DOHH2 (cell line): ENCODE results near the gene GMPR2.

ENCODE experiments used
- H3F3A ChIP-seq: fragments of 200-600 bp; sonication (generic), shearing (Covaris generic); 2 replicates; pipeline ENCODE4 v1.6.0; 2016; ENCODE audit warnings: antibody characterized with exemption, mild to moderate bottlenecking; ENCODE audit not compliant: control insufficient read depth, insufficient read depth
- H3K27ac ChIP-seq: fragments of 200-600 bp; sonication (generic); 2 replicates; pipeline ENCODE4 v1.5.1; 2014; ENCODE audit warnings: low read depth, mild to moderate bottlenecking, low read length, moderate library complexity
- H3K27me3 ChIP-seq: fragments of 200-600 bp; sonication (generic); 2 replicates; pipeline ENCODE4 v1.6.1; 2014; ENCODE audit warnings: mild to moderate bottlenecking, low read length, mixed read lengths; ENCODE audit not compliant: control insufficient read depth
- H3K36me3 ChIP-seq: fragments of 200-600 bp; sonication (generic); 2 replicates; pipeline ENCODE4 v1.6.1; 2014; ENCODE audit warnings: mild to moderate bottlenecking, low read length, moderate library complexity, mixed read lengths; ENCODE audit not compliant: control insufficient read depth
- H3K4me1 ChIP-seq: fragments of 200-600 bp; sonication (generic); 2 replicates; pipeline ENCODE4 v1.6.1; 2014; ENCODE audit warnings: mild to moderate bottlenecking, low read length, mixed read lengths; ENCODE audit not compliant: control insufficient read depth
- H3K4me2 ChIP-seq: fragments of 200-600 bp; sonication (generic); 2 replicates; pipeline ENCODE4 v1.6.0; 2014; ENCODE audit warnings: mild to moderate bottlenecking, low read length, moderate library complexity
- H3K4me3 ChIP-seq: fragments of 200-600 bp; sonication (generic); 2 replicates; pipeline ENCODE4 v1.5.1; 2014; ENCODE audit warnings: mild to moderate bottlenecking, low read length, mixed read lengths
- H3K79me2 ChIP-seq: fragments of 200-600 bp; sonication (generic); 2 replicates; pipeline ENCODE4 v1.6.1; 2014; ENCODE audit warnings: mild to moderate bottlenecking, low read length, mixed read lengths; ENCODE audit not compliant: control insufficient read depth
- H3K9me2 ChIP-seq: fragments of 200-600 bp; sonication (generic); replicated peaks from 2 replicates; pipeline ENCODE4 v1.6.1; 2014; ENCODE audit warnings: mild to moderate bottlenecking, low read length, mixed read lengths; ENCODE audit not compliant: control insufficient read depth
- H3K9me3 ChIP-seq: fragments of 200-600 bp; sonication (generic); 2 replicates; pipeline ENCODE4 v1.6.1; 2014; ENCODE audit warnings: antibody characterized with exemption, low read length, mixed read lengths; ENCODE audit not compliant: control insufficient read depth, insufficient read depth
- H4K20me1 ChIP-seq: fragments of 200-600 bp; sonication (generic); 2 replicates; pipeline ENCODE4 v1.6.0; 2014; ENCODE audit warnings: low read depth, mild to moderate bottlenecking, antibody characterized with exemption, low read length, moderate library complexity; ENCODE audit not compliant: control insufficient read depth, insufficient read depth
- CTCF ChIP-seq: fragments of 200-600 bp; sonication (generic); IDR thresholded peaks from one replicate; pipeline ENCODE4 v1.5.1; 2014; ENCODE audit warnings: antibody characterized with exemption, mild to moderate bottlenecking, low read depth, low read length; ENCODE audit not compliant: poor library complexity, severe bottlenecking
- EZH2phosphoT487 ChIP-seq: fragments of 200-600 bp; sonication (generic); IDR thresholded peaks from 2 replicates; pipeline ENCODE4 v1.6.1; 2017; ENCODE audit warnings: borderline replicate concordance, mild to moderate bottlenecking, antibody characterized with exemption, low read length, moderate library complexity, mixed read lengths

The GMPR2 gene

GRCh38 chr14:24273422-24273998 lies 40.8 kb downstream of the GMPR2 start:
- no peak overlapping the region for H3K27ac ChIP-seq
- no peak overlapping the region for H3K4me3 ChIP-seq
- H3K4me1 ChIP-seq = peaks cover 40% of the 10 kb centered on the region
- H3K9me3 ChIP-seq = no peaks in the 10 kb centered on the region
- H3K27me3 ChIP-seq = no peaks in the 10 kb centered on the region
- H3K9me2 ChIP-seq = no peaks in the 10 kb centered on the region
- TF ChIP-seq CTCF (peak; percentile 35), EZH2phosphoT487 (no peak)
- H3K36me3 ChIP-seq = no peaks in the 10 kb centered on the region
- peaks cover 2% of the 10 kb centered on the region; the same call in 1 of the 2 replicates for H3F3A ChIP-seq
- H3K4me2 ChIP-seq = peak overlapping the region; percentile 22; the same call in 1 of the 2 replicates
- no peaks in the 10 kb centered on the region for H4K20me1 ChIP-seq
- peaks cover 4% of the 10 kb centered on the region for H3K79me2 ChIP-seq

GRCh38 chr14:24274101-24274543 lies 41.4 kb downstream of the GMPR2 start:
- Histone ChIP-seq H3K9me3 (no peaks in the 10 kb centered on the region), H3K4me2 (peak overlapping the region; percentile 22), H3K9me2 (no peaks in the 10 kb centered on the region), H4K20me1 (no peaks in the 10 kb centered on the region), H3K4me1 (peaks cover 46% of the 10 kb centered on the region), H3K4me3 (0 out of 2 replicates have a peak overlapping the region, but pooled peaks have one; percentile 12), H3K27ac (no peak overlapping the region), H3F3A (peaks cover 2% of the 10 kb centered on the region; the same call in 1 of the 2 replicates), H3K27me3 (no peaks in the 10 kb centered on the region), H3K36me3 (no peaks in the 10 kb centered on the region), H3K79me2 (peaks cover 4% of the 10 kb centered on the region)
- TF ChIP-seq EZH2phosphoT487 = no peak
- TF ChIP-seq CTCF = no peak

- H3K4me3 ChIP-seq = no peak overlapping the region
- H3K27me3 ChIP-seq = no peaks in the 10 kb centered on the region
- H3K27ac ChIP-seq = no peak overlapping the region
- H4K20me1 ChIP-seq = no peaks in the 10 kb centered on the region
- peaks cover 42% of the 10 kb centered on the region for H3K4me1 ChIP-seq
- H3F3A ChIP-seq = no peaks in the 10 kb centered on the region
- H3K36me3 ChIP-seq = no peaks in the 10 kb centered on the region
- no peak overlapping the region for H3K4me2 ChIP-seq
- TF ChIP-seq EZH2phosphoT487 (no peak), CTCF (no peak)
- H3K9me2 ChIP-seq = no peaks in the 10 kb centered on the region
- H3K79me2 ChIP-seq = no peaks in the 10 kb centered on the region
- H3K9me3 ChIP-seq = no peaks in the 10 kb centered on the region
Measured at GRCh38 chr14:24277071-24277470, 44.3 kb downstream of the GMPR2 start.
